ENCODE data around the gene STK17A. TPM values are rescaled to one million over a fixed set of nuclear protein-coding genes. Genes with fewer than 3 reads are reported as not detected.

The STK17A gene
- total and polyA plus RNA-seq, 2 of the 8 experiments (the other 6 are each of a cell fraction or from before 2014, with no cell fraction given), result 2.2 to 12.2 TPM

DNA sequence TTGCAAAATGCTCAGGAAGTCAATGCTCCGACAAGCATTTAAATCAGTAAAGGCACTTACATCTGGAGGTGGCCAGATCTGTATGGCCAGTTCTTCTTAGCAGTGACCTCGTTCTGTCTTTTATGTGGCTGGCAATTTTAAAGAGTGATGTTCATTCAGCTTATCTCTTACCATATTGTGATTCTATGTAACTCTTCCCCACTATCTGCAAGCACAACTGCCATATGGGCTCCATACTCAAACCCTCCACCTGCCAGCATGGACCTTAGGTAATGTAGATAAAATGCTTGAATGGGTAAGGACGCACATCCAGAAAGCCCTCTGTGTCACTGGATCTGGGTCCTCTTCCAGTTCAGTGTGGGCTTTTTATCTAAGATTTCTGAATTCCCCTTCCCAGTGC lies 42.4 kb upstream of the STK17A start:
- WGBS, 2 experiments (ENCODE audit: extremely low coverage in 1 of 2, insufficient coverage in 1 of 2, insufficient read length in 1 of 2, insufficient replicate concordance in 2 of 2, low coverage in 1 of 2, low lambda C conversion rate in 2 of 2, missing lambda C conversion rate in 1 of 2), result 92% methylated on average over 3 of the region's 3 CpGs; no CpG with 5 or more reads in 1 of the 2 experiments
- no peak overlapping the region for H4K5ac ChIP-seq (ENCODE audit: insufficient read length, low read depth, low read length)
- H3K36me3 ChIP-seq (ENCODE audit: control insufficient read depth in 2 of 4, insufficient read depth in 4 of 4, low read length in 3 of 4), result no peaks in the 10 kb centered on the region
- H2BK120ac ChIP-seq (replicated peaks; ENCODE audit: low read depth, low read length), result no peak overlapping the region
- no peaks in the 10 kb centered on the region for H3K79me2 ChIP-seq (ENCODE audit: control insufficient read depth in 1 of 2, insufficient read depth in 2 of 2, low read length in 2 of 2)
- H3K27ac ChIP-seq (ENCODE audit: low read depth, low read length), result no peak overlapping the region
- no peak overlapping the region for H2BK20ac ChIP-seq (ENCODE audit: low read length)
- no peak overlapping the region for H3K23ac ChIP-seq (ENCODE audit: insufficient read length)
- no peaks in the 10 kb centered on the region for H3K27me3 ChIP-seq (replicated peaks in 1 of 4; ENCODE audit: control insufficient read depth in 3 of 4, extremely low read depth in 1 of 4, insufficient read depth in 3 of 4, low read length in 3 of 4)
- H2BK5ac ChIP-seq (ENCODE audit: low read depth, low read length), result no peak overlapping the region
- peaks cover 0 to 8% (median under 1%) of the 10 kb centered on the region in 4 experiments; a peak in 2 of 7 replicates for H3K4me1 ChIP-seq (replicated peaks in 1 of 4; ENCODE audit: control insufficient read depth in 3 of 4, insufficient read depth in 4 of 4, low read length in 3 of 4)
- ChIA-PET POLR2A (ENCODE audit: partially characterized antibody) (no interaction called here), CTCF (ENCODE audit: partially characterized antibody) (interaction anchor here (0.5 to 1.6 kb wide), 2 partner anchors 10 to 210 kb away, joined by 3 read pairs; no protein-coding TSS in a partner anchor)
- H3K9me3 ChIP-seq (ENCODE audit: insufficient read depth in 2 of 2, low read depth in 1 of 2, low read length in 1 of 2), result no peaks in the 10 kb centered on the region
- no peaks in the 10 kb centered on the region for H3K23me2 ChIP-seq (ENCODE audit: low read depth, low read length)
- no peak overlapping the region for H3K18ac ChIP-seq (ENCODE audit: extremely low read depth, low read length)
- H3K14ac ChIP-seq (ENCODE audit: insufficient read length), result no peak overlapping the region
- FAIRE-seq, result no peak
- H3K4me3 ChIP-seq (ENCODE audit: extremely low read depth in 1 of 4, insufficient read depth in 2 of 4, low read depth in 3 of 4, low read length in 4 of 4), result no peak overlapping the region
- H2BK15ac ChIP-seq (ENCODE audit: low read length), result no peak overlapping the region
- H3K56ac ChIP-seq (replicated peaks; ENCODE audit: insufficient read length, low read depth, low read length), result no peak overlapping the region
- H3K79me1 ChIP-seq (ENCODE audit: low read depth, low read length), result no peaks in the 10 kb centered on the region
- H2AFZ ChIP-seq (ENCODE audit: low read length), result no peak overlapping the region
- H3K4ac ChIP-seq (replicated peaks; ENCODE audit: insufficient read length, low read depth, low read length), result no peak overlapping the region
- no peak overlapping the region for H4K8ac ChIP-seq (ENCODE audit: extremely low read depth, insufficient read depth, low read length)
- no peak overlapping the region for H4K91ac ChIP-seq (replicated peaks; ENCODE audit: insufficient read length, low read length)
- no peaks in the 10 kb centered on the region for H4K20me1 ChIP-seq (replicated peaks in 1 of 2; ENCODE audit: control insufficient read depth in 1 of 2, insufficient read depth in 2 of 2, low read length in 2 of 2)
- no peak overlapping the region for H3K4me2 ChIP-seq (ENCODE audit: insufficient read depth in 1 of 2, low read depth in 2 of 2, low read length in 2 of 2)
- DNase-seq (ENCODE audit: low read depth in 1 of 2, low spot score in 2 of 2), result no peak
- H2BK12ac ChIP-seq (ENCODE audit: low read depth, low read length), result no peak overlapping the region
- H2AK5ac ChIP-seq (ENCODE audit: low read depth, low read length), result no peak overlapping the region
- no peak overlapping the region for H3K9ac ChIP-seq (replicated peaks in 1 of 4; ENCODE audit: extremely low read depth in 1 of 4, low read depth in 3 of 4, low read length in 3 of 4)
- no peak for TF ChIP-seq SUZ12 (IDR thresholded peaks at IDR 0.05; ENCODE audit: low read length)
- TF ChIP-seq, protein P1, sequence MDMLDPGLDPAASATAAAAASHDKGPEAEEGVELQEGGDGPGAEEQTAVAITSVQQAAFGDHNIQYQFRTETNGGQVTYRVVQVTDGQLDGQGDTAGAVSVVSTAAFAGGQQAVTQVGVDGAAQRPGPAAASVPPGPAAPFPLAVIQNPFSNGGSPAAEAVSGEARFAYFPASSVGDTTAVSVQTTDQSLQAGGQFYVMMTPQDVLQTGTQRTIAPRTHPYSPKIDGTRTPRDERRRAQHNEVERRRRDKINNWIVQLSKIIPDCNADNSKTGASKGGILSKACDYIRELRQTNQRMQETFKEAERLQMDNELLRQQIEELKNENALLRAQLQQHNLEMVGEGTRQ (IDR thresholded peaks at IDR 0.05; ENCODE audit: low read length), result no peak
- TF ChIP-seq FOSL1 (IDR thresholded peaks at IDR 0.05; ENCODE audit: insufficient read depth, low read depth, low read length), result no peak
- no peak for TF ChIP-seq TBP (IDR thresholded peaks at IDR 0.05; ENCODE audit: low read depth, low read length)
- no peak for TF ChIP-seq CHD1 (IDR thresholded peaks at IDR 0.05; ENCODE audit: low read depth, low read length)
- no peak for TF ChIP-seq EZH2 (IDR thresholded peaks at IDR 0.05; ENCODE audit: low read depth, low read length, severe bottlenecking)
- TF ChIP-seq SP4 (IDR thresholded peaks at IDR 0.05; ENCODE audit: low read length), result no peak
- TF ChIP-seq KDM4A (IDR thresholded peaks at IDR 0.05; ENCODE audit: low read depth, low read length, severe bottlenecking), result no peak
- TF ChIP-seq CREB1 (IDR thresholded peaks at IDR 0.05), result no peak
- TF ChIP-seq TAF1 (IDR thresholded peaks at IDR 0.05; ENCODE audit: low read depth, low read length), result no peak
- TF ChIP-seq TAF7 (optimal IDR thresholded peaks at IDR 0.05; ENCODE audit: borderline replicate concordance, low read depth, low read length), result no peak
- no peak for TF ChIP-seq SAP30 (IDR thresholded peaks at IDR 0.05; ENCODE audit: insufficient read depth, insufficient replicate concordance, low read length)
